ENCODE results near the gene SECTM1.

The SECTM1 gene

GRCh38 chr17:82346342-82347300, 13.1 kb upstream of the SECTM1 start:
- no peak for DNase-seq

- DNase-seq: no peak
Observed at GRCh38 chr17:82345151-82345976, 11.8 kb upstream of the SECTM1 start.

DNA sequence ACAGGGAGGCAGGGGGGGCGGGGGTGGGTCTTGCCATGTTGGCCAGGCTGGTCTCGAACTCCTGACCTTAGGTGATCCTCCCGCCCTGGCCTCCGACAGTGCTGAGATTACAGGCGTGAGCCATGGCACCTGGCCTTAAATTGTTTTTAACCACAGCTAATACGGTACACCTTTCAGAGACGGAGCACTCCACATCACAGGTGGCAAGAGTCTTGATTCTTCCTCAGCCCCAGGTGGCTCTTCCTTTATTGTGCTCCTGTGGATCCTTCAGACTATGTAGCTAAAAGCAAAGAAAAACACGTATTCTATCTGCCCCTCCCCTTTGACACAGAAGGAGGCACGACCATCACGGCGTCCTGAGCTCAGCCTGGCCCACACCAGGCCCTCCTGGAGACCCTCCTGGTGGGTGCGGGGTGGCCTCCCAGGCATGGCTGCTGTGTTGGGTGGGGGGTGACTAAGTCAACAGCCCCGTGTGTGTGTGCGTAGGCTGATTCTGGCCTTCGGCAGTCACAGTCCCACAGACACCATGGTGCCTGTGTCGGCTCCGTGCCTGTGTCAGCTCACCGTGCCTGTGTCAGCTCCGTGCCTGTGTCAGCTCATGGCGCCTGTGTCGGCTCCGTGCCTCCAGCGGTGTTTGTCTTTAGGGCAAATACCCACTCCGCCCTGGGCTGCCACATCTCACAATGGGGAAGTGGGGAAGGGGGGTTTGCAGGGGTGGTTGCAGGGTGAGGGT, 10.8 kb upstream of the SECTM1 start:
- DNase-seq: no peak

DNA sequence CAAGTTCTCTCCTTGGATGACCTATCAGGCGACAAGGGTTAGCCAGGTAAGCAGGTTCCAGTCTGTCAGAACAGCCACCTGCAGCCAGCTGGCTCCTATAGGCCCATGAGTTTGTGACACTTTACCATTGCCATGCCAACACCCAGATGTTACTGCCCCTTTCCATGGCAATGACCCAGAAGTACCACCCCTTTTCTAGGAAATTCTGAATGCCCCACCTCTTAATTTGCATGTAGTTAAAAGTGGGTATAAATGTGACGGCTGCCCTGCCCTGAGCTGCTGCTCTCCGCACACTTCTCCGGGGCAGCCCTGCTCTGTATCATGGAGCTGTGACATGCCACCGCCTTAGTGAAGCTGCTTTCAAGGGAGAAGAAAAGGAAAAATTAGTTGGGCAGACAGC, 10.0 kb upstream of the SECTM1 start:
- no peak for DNase-seq

DNA sequence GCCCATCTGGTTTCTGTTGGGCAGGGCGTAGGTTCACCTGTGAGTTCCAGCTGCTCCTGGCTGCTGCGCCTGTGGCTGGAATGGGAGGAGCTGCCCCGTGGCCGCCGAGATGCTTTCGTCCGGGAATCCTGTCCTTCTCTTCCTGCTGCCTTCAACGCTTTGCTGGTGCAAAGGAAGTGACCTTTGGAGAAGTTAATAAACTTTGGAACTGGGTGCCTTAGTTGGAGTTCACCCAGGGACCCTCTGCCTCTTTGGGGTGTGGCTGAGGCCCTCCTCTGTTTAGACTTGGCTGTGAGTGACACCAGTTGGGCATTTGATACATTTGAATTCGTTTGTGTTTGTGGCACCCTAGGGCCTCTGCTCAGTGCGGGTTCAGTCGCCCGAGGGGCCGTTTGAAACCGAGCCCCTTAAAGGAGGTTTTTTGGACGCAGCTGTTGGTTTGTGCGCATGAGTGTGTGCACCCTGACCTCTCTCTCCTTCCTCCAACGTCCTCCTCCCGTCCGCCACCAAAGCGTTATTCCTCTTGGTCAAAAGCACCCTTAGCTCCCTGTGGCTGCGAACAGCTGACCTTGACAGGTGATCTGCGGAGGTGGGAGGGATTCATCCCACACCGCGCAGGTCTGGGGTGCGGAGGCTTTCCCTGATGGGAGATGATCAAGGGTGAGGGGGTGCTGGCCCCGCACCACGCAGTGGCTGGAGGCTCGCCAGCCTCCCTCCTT, 9.0 kb upstream of the SECTM1 start:
- DNase-seq: no peak

GRCh38 chr17:82339634-82340580, 6.3 kb upstream of the SECTM1 start:
- no peak for DNase-seq

GRCh38 chr17:82338858-82339633, 5.5 kb upstream of the SECTM1 start:
- DNase-seq: peak; percentile 21

GRCh38 chr17:82334622-82335394, 1.2 kb upstream of the SECTM1 start:
- DNase-seq: no peak

DNA sequence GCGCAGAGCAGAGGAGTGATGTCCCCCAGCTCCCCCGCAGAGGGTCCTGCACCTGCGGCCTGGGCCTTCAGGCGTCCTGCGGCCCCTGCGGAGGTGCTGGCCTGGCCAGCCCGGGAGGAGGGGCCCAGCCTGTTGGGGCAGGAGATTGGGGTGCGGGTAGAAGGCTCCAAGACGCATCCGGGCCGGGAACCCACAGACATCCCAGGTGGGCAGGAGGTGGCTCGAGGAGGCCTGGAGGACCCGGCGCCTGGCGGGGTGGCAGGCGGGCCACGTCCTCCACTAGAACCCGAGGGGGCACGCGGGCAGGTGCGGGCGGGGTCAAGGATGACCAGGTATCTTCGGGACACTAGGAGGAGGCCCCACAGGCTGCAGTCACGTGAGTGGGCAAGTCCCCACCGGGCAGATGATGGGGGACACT, 647 bp upstream of the SECTM1 start:
- DNase-seq: no peak

DNA sequence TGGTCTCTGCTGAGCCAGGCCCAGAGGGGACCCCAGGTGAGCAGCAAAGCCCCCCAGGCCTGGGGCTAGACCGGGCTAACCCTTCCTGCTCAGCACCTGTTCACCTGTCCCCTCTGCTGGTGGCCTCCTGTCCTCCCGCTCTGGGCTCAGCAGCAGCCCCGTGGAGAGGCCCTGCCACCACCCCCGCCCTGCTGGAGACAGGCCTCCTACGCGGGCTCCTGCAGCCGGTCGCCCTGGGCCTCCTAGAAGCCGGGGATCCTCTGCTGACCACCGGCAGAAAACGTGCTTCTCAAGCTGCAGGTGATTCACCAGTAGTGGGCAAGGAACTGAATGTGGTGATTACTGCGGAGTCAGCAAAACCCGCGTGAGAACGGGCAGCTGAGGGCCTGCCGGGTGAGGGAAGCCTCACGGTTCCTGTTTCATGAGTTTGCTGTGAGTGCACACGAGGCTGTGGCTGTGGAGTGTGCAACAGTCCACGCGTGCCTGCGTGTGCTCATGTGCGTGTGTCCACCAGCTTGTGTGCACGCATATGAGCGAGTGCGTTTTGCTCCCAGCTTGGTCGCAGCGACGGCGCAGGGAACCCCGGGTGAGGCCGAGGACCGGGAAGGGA, 792 bp downstream of the SECTM1 start:
- DNase-seq: no peak

GRCh38 chr17:82331345-82331939, 2.1 kb downstream of the SECTM1 start:
- DNase-seq: no peak

DNA sequence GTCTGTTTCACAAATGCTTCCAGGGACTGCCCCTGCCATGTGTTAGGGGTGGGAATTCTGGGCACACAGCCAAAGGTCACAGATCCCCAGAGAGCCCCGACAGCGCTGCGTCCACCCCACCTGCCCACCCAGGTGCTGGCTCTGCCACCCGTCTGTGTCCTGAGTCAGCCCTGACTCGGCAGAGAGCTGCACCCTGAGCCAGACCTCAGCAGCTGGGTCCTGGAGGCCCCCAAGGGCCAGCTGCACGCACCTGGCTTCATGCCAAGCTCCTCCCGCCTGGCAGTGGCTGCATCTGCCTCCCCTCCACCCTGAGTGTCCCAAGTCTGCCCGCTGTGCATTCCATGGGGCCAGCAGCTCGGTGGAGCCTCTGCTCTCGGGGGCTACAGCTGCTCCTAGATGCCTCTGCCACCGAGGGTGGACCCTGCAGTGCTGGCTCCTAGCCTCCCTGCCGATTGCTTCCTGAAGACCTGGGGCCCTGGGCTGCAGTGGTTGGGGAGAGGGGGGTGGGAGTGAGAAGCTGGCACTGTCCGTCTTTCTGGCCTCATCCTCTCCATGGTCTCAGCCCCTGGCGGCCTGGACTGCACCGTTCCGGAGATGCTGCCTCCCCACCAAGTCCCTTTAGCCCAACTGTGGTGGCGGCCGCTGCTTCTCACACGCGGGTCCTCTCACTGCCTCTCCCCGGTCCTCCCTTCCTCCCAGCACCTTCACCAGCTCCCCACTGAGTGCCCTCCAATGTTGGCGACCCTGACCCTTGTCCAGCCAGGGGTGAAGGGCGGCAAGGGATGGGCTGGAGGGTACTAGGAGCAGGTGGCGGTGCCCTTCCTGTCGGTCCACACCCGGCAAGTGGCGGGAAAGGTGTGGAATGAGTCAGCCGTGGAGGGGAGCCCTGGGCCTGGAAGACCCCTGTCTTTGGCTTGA, 3.0 kb downstream of the SECTM1 start:
- DNase-seq: peak; percentile 96

DNA sequence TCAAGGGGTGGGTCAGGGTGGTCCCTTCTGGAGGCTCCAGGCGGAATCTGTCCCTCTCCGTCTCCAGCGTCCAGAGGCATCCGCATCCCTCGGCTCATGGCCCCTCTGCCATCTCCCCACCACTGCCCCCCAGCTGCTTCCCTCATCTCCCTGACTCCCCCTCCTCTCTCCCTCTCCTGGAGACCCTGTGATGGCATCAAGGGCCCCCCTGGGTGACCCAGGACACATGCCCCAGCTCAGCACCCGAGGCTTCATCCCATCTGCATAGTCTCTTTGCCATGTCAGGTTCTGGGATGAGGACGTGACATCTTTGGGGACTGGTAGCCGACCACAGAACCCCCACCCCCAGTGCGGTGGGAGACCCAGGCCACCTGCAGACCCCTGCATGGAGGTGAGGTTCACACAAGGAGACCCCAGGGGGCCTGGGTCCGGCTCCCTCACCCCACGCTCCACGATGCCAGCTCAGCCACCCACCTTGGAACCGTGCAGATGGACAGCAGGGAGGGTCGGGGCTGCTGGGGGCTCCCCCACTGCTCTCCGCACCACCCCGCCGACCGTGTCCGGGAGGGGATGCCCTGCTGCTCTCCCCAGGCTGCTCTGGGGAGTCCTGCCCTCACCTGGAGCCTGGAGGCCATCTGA, 3.8 kb downstream of the SECTM1 start:
- DNase-seq: no peak

GRCh38 chr17:82328994-82329507, 4.5 kb downstream of the SECTM1 start:
- DNase-seq: no peak

DNA sequence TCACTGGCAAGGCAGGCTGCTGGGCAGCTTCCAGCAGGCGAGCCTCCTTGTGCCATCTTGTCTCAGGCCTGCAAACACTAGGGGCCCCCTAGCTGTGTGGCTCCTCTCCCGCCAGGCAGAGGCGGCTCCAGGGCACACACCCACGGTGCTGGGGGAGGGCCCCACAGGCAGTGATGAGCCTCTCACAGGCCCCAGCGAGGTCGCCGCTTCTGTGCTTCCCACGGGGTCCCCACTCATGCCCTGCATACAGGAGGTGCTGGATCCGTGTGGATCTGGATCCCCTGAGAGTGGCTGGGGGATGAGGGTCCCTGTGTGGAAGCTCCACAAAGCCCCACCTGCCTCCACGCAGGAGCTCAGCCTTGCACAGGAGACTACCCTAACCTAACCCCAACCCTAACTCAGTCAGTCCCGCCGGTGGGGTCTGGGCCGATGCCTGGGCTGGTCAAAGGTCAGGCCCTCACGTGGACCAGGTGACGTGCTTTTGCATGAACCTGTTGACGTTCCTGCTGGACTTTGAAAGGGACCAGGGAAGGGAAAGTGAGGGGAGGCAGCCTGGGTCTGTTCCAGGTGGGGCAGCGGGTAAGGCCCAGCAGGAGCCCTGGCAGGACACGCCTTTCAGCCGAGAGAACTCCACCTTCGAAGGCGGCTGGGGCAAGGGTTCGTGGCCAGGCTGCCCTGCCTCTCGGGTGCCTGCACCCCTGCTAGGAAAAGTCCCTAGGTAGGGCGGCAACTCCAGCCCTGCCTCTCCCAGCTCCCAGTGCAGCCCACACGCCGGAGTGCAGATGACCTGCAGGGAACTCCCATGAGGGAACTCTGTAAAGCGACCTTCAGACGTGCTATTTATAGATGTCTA, 5.2 kb downstream of the SECTM1 start:
- DNase-seq: no peak

- DNase-seq: no peak
Observed at GRCh38 chr17:82327757-82328140, 5.8 kb downstream of the SECTM1 start.

All from SHP77 treated with DMSO at 0.1 percent for 48 hours (cell line).